ENCODE measurements around the gene TEX44.
A peak's percentile ranks its signal among the peaks of the same experiment; 100 is the strongest.
"Not testable (repeated sequence)": the region's sequence is repeated elsewhere in the genome, so short reads cannot be mapped to it uniquely, and the experiment has no call there.

Gene TEX44

DNA sequence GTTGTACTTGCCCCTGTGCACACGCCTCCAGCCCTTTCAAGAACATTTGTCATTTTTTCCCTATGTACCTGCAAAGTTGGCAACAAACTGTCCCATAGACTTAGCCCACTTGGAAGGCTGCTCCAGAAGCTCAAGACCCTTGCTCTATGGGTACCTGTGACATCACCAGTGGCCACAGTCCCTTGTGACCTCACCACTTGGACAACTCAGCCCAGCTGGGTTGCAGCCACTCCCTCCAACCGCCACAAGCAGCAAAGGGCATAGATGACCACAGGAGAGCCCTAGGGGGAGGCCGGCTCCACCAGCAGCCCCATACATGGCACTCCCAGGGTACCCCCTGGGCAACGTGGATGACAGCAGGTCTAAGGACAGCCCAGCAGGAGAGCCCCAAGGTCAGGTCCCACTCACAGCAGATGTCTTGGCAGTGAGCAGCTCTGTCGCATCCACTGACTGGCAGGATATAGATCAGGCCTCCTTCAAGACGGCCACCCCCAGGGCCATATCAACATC is at the start of gene TEX44:
Gene TEX44, plus strand, starts transcription at position 229 of the 510 bp plus-strand sequence. Its CDS starts 88 bp downstream, at position 317.
- DNase-seq (ENCODE audit: low read depth in 2 of 2) = no peak

DNA sequence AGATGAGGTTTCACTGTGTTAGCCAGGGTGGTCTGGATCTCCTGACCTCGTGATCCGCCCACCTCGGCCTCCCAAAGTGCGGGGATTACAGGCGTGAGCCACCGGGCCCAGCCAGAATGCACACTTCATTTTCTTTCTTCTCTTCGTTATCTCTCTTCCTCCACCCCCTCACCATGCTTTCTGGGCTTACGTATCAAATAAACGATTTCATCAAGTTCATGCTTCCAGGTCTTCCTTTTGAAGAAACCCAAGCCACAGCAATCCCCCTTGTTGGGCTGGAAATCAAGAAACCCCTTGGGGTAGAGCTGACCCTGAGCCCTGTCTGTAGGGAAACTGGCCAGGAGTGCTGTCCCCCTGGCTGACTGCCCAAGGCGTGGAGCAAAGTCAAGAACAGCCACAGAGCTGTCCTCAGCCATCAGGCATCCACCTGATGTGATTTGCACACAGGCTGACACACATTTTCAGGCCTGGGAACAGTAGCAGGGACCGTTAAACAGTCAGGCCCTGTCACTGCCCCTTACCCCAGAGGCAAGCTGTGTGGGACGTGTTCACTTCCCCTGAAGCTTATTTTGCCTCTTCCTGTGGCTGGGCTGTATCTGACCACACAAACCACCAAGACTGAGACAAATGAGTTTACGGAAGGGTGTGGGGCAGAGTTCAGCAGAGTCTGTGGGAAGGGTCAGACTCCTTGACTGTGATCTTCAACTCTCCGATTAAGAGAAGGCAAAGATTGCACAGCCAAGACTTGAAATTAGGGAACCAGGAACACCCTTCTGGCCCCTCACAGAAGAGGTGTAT is 47.4 kb upstream of the TEX44 start:
- DNase-seq (ENCODE audit: low read depth in 2 of 2) = peak; percentile 69 to 74

DNA sequence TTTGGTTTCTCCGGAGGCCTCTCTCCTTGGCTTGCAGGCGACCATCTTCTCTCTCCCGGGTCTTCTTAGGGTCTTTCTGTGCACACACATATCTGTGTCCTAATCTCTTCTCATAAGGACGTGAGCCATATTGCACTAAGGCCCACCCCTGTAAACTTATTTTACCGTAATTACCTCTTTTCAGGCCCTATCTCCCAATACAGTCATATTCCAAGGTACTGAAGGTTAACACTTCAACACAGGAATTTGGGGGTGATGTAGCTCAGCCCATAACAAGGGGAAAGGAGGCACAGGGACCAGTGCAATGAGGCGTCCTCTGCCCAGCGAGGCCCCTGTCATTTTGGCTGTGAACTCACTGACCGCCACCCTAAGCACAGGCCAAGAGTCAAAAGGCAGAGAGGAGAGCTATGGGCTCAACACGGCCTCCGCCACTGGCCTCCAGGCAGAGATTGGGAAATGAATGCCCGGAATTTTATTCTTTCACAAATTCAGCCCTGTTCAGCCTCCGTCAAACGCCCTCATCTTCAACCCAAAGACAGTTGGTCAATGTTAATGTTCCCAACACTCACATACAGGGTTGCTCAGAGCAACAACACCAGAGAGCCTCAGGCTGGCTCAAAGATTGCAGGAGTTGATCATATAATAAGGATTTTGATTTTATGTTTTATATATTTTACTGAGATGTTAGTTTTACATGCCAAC is 46.5 kb upstream of the TEX44 start:
- no peak for DNase-seq (ENCODE audit: low read depth in 2 of 2)

DNA sequence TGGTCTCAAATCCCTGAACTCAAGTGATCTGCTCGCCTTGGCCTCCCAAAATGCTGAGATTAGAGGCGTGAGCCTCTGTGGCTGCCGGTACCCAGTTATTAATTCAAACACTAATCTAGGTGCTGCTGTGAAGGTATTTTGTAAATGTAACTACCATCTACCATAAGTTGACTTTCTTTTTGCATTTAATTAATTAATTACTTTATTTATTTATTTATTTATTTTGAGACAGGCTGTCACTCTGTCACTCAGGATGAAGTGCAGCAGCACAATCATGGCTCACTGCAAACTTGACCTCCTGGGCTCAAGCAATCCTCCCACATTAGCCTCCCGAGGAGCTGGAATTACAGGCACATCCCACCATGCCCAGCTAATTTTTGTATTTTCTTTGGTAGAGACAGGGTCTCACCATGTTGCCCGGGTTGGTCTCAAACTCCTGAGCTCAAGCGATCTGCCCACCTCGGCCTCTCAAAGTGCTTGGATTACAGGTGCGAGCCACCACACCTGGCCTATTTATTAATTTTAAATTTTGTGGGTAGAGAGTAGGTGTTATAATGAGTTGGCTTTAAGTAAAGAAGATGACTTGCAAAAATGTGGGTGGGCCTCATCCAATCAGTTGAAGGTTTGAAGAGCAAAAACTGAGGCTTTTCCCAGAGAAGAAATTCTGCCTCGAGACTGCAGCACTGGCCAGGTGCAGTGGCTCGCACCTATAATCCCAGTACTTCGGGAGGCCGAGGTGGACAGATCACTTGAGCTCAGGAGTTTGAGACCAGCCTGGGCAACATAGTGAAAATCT is 45.2 kb upstream of the TEX44 start:
- DNase-seq (ENCODE audit: low read depth in 2 of 2) = no peak

DNA sequence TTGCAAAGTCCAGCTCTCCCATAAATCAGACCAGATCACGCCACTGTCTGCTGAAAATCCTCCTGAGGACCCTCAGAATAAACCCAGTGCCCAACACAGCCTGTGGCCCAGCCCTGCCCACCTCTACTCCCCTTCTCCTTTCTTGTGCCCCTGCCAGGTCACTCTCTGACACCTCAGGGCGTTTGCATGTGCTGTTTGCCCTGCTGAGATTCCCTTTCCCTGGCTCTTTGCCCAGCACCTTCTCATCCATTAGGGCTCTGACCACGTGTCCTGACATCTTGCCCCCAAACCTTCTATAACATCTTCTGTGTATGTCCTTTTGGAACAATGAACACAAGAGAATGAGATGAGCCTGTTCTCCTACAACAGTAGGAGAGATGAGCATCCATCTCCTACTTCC is 43.9 kb upstream of the TEX44 start:
- no peak for DNase-seq (ENCODE audit: low read depth in 2 of 2)

DNA sequence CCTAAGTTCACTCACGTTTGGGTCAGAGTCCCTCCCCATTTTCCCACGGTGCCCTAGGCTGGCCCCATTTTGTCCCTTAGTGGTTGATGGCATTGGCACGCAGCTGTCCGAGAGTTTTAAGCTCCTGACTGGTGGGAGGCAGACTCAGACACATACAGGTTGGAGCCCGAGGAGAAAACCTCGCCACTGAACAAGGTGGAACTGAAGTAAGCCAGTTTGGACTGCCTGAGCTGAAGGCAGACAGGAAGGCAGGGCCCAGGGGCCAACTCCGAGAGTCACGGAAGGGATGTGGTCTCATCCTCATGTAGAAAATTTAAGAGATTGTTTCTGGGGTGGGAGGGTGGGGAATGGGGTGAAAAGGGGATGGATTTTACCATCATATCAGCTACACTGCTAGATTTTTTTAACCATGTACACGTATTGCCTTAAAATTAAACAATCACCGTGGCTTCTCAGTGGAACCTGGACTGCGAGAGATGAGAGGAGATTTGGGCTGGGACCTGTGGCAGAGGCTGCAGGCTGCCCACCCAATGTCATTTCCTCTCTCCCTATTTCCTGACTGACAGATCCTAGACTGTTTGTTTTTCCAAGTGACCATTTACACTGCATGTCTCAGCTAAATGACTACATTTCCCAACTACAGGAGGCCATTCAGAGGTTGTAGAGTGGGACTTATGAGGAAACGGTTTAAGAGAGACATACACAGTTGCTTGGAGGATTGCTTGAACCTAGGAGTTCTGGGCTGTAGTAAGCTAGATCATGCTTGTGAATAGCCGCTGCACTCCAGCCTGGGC is 43.0 kb upstream of the TEX44 start:
- DNase-seq (ENCODE audit: low read depth in 2 of 2) = no peak

DNA sequence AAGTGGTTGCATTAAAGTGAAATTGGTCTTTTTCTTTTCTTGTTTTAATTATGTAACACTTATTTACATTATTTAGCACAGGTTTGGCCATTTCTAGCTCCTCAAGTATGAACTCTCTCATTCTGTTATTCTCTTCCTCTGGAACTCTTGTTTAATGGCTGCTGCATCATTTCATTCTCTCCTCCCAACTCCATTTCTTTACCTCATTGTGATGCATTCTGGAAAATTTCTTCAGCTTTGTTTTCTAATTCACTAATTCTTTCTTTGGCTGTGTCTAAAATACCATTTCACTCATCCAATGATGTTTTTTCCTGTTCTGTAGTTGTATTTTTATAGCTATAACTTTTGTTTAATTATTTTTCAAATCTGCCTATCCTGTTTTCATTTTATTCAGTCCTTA is 39.9 kb upstream of the TEX44 start:
- DNase-seq (ENCODE audit: low read depth in 2 of 2) = no peak

DNA sequence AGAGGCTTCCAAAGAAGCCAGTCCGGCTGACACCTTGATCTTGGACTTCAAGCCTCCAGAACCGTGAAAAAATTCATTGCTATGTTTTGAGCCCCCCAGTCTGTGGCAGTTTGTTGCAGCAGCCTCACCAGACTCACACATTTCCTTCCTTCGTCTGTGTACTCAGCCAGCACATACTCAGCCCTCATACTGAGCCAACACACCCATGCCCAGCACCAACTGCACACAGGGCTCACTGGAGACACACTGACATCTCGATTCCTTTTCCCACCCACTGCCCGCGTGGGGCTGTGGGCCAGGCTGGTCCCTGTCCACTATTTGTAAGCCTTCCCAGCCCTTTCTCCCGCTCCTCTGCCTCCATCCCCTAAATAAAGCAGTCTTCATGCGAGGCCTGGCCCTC is 38.3 kb upstream of the TEX44 start:
- DNase-seq (ENCODE audit: low read depth in 2 of 2) = no peak

DNA sequence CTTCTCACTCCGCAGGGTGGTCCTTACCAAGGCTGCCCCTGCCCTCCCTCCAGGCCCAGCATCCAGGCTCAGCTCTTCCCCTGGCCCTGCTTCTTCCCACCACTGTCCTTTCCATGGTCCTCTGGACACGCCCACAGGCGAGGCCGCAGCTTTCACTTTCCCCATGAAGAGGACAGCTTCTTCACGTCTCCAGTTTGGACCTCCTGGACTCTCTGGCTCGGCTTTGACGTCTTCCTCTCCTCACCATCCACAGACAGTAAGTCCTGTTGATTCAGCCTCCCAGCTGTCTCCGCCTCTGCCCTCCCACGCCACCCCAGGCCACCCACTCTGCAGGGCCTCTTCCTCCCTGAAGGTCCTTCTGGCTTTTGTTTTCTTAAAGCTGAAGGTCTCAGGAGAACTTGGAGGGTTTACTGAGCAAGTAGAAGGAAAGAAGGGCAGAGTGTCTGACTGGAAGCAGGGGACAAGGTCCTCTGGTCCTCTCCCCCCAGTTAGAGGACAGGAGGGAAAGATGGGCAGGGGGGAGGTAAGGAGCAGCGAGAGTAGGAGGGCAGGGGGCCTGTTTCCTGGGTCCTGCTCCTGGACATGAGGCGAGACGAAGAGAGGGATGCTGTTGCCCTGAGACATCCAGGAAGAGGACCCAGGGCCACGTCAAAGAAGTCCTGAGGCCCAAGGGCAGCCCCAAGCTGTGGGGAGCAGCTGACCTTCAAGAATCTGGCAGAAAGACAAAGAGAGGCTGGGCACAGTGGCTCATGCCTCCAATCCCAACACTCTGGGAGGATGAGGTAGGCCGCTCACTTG is 37.7 kb upstream of the TEX44 start:
- no peak for DNase-seq (ENCODE audit: low read depth in 2 of 2)

DNA sequence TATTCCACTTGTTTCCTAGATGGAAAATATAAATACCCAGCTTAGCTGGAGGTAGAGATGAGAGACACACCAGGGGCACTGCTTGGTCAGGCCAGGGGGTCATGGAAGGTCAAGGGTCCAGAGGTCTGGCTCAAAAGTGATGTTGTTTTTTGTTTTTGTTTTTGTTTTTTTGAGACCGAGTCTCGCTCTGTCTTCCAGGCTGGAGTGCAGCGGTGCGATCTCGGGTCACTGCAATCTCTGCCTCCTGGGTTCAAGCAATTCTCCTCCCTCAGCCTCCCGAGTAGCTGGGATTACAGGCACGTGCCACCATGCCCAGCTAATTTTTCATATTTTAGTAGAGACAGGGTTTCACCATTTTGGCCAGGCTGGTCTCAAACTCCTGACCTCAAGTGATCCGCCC is 36.2 kb upstream of the TEX44 start:
- DNase-seq (ENCODE audit: low read depth in 2 of 2) = not testable (repeated sequence)

DNA sequence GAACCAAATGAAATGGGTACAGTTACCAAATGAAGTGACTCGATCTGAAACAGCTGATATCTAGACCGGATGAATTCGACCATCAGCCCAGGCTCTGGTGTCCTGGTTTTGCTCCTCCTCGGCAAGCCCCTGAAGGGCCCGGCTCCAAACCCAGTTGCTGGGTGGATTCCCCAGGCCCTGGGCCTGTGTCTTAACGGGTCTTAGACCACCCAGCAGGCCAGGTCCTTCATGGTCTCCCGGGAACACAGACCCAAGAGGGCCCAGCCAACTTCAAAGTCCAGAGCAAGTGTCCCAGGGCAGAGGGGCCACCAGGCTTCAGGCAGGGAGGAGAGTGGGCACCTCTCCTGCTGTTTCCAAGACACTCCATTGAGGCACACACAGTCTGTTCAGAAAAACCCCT is 35.7 kb upstream of the TEX44 start:
- no peak for DNase-seq (ENCODE audit: low read depth in 2 of 2)

DNA sequence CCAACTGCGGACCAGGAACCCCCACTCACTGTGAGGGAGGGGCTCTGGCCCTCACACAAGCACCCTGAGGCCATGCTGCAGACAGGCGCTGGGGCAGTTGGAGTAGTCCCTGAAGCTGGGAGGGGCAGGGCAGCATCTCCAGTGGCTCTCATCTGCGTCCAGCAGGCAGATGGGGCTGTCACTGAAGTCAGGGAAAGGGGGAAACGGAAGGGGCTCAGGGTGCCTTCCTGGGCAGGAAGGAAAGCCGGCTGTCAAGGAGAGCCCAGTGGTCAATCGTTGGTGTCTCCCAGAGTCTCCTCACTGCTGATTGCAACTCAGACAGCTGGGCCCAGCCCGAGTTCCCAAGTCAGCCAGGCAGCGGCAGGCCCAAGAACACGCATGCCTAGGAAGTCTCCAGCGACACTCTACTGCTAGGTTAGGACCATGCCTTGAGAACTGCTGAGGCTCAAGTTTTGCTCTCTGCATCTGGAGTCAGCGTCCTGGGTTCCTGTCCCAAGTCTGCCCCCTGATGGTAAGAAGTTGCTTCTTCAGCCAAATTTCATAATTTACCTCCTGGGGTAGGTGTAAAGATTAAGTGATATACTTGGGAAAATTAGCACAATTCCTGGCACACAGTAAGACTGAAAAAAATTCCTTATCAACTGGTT is 35.0 kb upstream of the TEX44 start:
- peak; percentile 15 to 40 for DNase-seq (ENCODE audit: low read depth in 2 of 2)

DNA sequence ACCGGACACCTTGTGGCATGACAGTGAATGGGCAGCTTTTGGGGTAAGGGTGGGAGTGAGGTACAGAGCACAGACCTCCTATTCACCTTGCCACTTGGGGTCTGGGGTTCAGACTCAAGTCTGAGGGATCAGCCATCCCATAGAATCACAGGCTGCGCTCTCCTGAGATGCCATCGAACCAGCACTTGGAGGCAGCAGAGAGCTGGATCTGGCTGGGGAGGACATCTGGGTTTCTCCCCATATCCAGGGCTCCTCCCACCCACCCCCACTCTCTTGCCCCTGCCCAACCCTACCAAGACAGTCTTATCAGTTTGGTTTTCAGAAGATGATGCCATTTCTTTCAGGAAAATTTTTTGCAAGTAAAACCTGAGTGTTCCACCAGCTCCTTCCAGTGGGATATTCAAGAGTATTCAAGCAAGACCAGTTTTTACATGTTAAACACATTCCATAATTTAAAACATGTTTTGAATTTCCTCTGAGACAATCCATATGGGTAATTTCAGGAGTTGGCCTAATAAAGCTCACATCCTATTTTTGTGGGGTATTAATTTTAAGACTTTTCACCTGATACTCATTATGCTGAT is 29.2 kb upstream of the TEX44 start:
- peak in 1 of 2 donors; percentile 23 for DNase-seq (ENCODE audit: low read depth in 2 of 2)

DNA sequence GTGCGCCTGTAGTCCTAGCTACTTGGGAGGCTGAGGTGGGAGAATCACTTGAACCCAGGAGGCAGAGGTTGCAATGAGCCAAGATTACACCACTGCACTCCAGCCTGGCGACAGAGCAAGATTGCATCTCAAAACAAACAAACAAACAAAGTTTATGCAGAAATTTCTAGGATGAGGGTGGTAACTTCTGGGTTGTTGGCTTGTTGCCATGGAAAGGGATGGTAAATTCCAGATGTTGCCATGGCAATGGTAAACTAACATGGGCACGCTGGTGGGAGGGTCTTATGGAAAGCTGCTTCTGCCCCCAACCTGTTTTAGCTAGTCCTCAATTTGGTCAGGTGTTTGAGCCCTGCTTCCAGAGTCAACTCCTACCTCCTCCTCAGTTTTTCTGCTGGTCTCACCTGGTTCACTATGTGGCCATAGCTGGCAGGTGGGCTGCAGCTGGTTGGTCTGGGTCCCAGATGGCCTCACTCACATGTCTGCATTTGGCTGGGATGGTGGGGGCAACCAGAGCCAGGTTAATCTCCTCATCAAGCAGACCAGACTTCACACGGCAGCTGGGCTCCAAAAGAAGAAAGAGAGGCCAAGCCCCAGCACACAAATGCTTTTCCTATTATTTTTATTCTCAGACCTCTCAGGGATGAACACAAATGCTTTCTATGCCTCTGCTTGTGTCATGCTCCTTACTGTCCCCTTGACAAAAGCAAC is 26.6 kb upstream of the TEX44 start:
- no peak for DNase-seq (ENCODE audit: low read depth in 2 of 2)

DNA sequence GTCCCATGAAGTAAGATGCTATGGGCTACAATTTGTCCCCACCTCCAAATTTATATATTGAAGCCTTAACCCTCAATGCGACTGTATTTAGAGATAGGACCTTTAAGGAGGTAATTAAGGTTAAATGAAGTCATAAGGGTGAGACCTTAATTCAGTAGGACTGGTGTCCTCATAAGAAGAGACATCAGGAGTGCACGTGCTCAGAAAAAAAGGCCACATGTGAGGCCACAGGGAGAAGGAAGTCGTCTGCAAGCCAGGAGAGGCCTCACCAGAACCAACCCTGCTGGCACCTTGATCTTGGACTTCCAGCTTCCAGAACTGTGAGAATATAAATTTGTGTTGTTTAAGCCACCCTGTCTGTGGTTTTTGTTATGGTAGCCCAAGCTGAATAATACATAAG is 25.5 kb upstream of the TEX44 start:
- DNase-seq (ENCODE audit: low read depth in 2 of 2) = no peak

DNA sequence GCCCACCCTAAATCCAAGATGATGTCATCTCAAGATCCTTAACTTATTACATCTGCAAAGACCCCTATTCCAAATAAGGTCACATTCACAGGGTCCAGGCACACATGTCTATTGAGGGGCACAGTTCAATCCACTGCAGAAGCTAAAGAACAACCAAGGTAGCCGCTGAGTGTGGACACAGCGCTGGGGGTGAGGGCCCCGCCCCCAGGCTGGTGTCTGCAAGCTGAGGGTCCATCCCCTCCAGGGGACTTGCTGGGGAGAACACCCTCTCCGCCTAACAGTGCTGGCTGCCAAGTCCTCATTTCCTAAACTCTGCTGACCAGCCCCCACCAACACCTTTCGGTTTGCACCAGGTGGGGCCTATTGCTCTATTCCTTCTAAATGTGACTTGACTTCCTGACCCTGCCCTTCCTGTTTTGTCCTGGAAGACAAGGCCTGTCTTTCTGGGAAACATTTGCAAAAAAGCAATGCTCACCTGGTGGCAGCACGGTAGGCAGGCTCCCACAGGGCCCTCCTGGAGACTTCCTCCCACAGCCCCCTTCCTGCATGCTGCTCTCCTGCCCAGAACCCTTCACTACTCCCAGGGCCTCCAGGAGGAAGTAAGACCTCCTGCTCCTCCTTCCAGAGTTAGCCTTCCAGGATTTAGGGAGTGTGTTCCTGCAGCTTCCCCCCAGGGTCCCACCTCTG is 24.4 kb upstream of the TEX44 start:
- DNase-seq (ENCODE audit: low read depth in 2 of 2) = no peak

DNA sequence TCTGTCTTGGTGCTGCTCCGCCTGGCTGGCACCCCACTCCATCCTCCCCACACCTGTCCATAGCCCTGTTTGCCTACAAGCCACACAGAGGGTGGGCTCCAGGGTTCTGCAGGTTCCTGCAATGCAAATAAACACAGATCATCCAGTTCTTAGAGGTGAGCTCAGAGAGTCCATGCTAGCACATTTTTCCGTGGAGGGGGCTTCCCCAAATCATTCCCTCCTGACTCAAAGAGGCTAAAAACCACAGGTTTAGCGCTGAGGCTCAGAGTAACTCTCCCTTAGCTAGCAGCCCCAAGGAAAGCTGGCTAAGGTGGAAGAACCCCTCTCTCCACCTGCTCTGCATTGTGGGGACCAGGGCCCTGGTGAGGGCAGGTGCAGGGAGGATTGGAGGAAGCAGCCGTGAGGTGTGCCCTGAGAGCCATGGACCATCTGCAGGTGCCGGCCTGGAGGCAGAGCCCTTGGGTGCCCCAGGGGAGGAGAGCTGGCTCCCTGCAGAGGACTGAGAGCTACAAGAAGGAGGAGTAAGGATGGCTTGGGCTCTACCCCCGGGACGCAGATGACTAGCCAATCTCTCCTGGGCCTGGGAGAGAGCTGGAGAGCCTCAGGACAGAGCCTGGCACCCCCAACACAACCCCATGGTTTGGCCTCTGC is 23.8 kb upstream of the TEX44 start:
- DNase-seq (ENCODE audit: low read depth in 2 of 2) = no peak

DNA sequence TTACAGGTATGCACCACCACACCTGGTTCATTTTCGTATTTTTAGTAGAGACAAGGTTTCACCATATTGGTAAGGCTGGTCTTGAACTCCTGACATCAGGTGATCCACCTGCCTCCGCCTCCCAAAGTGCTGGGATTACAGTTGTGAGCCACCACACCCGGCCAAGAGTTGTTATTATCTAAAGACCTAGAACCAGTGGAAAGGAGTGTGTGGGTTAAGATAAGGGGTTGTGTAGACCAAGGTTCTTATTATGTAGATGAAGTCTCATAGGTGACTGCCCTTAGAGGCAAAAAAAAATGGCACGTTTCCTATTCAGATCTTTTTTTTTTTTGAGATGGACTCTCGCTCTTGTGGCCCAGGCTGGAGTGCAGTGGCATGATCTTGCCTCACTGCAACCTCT is 21.7 kb upstream of the TEX44 start:
- DNase-seq (ENCODE audit: low read depth in 2 of 2) = not testable (repeated sequence)
